Left renal cortex interstitium (tissue), 4 donors: ENCODE data around the gene FOXK1. TPM values are rescaled to one million over a fixed set of nuclear protein-coding genes. Genes with fewer than 3 reads are reported as not detected.

Experiments
- DNase-seq, 4 donors: peaks; one replicate each; pipeline ENCODE4 v3.0.0-alpha.2; 2013; ENCODE audit warnings: low read depth in 4 of 4, low spot score in 2 of 4, missing footprints in 1 of 4
- polyA plus RNA-seq, 4 donors: library from polyadenylated mRNA; unstranded; fragments of 120-200 nt; gene quantifications; one replicate each; pipeline ENCODE4 v1.2.1, GENCODE V29; 2013; ENCODE audit not compliant: insufficient read length in 4 of 4

FOXK1 gene
- polyA plus RNA-seq, 4 donors = 11.5 to 23.0 (median 16.6) TPM

GRCh38 chr7:4809091-4809591 is 127.0 kb downstream of the FOXK1 start:
- DNase-seq = no peak

GRCh38 chr7:4809666-4810065 is 127.6 kb downstream of the FOXK1 start:
- DNase-seq = no peak

- no peak for DNase-seq
These were observed 132.3 kb downstream of the FOXK1 start for GRCh38 chr7:4814433-4814832.

- no peak for DNase-seq
These were observed 133.0 kb downstream of the FOXK1 start for GRCh38 chr7:4815121-4815520.

GRCh38 chr7:4815609-4816418 is 133.7 kb downstream of the FOXK1 start:
- no peak for DNase-seq

- no peak for DNase-seq
These were observed 134.5 kb downstream of the FOXK1 start for GRCh38 chr7:4816419-4817080.

GRCh38 chr7:4817178-4817901 is 135.2 kb downstream of the FOXK1 start:
- no peak for DNase-seq

- no peak for DNase-seq
These were observed 136.1 kb downstream of the FOXK1 start for GRCh38 chr7:4818000-4818794.

GRCh38 chr7:4819560-4820404 is 137.7 kb downstream of the FOXK1 start:
- DNase-seq = no peak

- no peak for DNase-seq
These were observed 138.4 kb downstream of the FOXK1 start for GRCh38 chr7:4820405-4820966.

Other genes starting within 250 kb of the FOXK1 start
- gene AP5Z1, start 93.3 kb downstream of the FOXK1 start, polyA plus RNA-seq = 10 to 100 TPM; 16.8 to 35.1 (median 27.5) TPM
- under 1 TPM; 0.08 to 0.13 (median 0.12) TPM for gene PAPOLB, start 179.7 kb downstream of the FOXK1 start, polyA plus RNA-seq
- gene RADIL, start 201.4 kb downstream of the FOXK1 start, polyA plus RNA-seq = 1 to 10 TPM; 1.5 to 2.9 (median 1.9) TPM